Astrocyte (in vitro differentiated cells and primary cell): Measurements from ENCODE around the gene ZNF37A.

Source experiments
- EZH2 ChIP-seq: IDR thresholded peaks from 2 replicates; pipeline ENCODE4 v1.6.1; 2012; ENCODE audit warnings: mild to moderate bottlenecking, low read length, inconsistent platforms; ENCODE audit not compliant: insufficient read depth
- TF ChIP-seq, protein P1 (sequence below): IDR thresholded peaks from 2 replicates; pipeline ENCODE4 v1.5.1; 2011; ENCODE audit warnings: low read depth, mild to moderate bottlenecking, inconsistent platforms, low read length, moderate library complexity; ENCODE audit not compliant: insufficient read depth

DNA sequence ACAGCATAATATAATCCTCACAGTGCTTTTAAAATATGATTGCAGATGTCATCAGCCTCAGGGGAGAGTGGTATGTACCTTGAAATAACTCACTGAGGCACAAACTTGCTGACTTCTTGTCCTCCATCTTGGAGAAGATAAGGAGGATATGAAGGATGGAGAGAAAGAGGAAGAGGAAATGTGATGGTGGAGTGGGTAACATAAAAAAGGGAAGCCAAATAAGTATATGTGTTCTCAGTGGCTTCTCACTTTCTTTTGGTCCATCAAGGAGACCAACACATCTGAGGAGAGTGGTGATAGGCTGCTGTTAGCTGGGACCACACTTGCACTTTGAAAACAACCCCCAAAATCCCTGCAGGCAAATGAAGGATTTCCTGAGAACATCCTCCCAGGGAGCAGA, 21.6 kb upstream of the ZNF37A start:
- TF ChIP-seq, protein P1, sequence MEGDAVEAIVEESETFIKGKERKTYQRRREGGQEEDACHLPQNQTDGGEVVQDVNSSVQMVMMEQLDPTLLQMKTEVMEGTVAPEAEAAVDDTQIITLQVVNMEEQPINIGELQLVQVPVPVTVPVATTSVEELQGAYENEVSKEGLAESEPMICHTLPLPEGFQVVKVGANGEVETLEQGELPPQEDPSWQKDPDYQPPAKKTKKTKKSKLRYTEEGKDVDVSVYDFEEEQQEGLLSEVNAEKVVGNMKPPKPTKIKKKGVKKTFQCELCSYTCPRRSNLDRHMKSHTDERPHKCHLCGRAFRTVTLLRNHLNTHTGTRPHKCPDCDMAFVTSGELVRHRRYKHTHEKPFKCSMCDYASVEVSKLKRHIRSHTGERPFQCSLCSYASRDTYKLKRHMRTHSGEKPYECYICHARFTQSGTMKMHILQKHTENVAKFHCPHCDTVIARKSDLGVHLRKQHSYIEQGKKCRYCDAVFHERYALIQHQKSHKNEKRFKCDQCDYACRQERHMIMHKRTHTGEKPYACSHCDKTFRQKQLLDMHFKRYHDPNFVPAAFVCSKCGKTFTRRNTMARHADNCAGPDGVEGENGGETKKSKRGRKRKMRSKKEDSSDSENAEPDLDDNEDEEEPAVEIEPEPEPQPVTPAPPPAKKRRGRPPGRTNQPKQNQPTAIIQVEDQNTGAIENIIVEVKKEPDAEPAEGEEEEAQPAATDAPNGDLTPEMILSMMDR: no peak
- TF ChIP-seq EZH2: no peak
